ENCODE measurements around the gene ZNF283.

Gene ZNF283

DNA sequence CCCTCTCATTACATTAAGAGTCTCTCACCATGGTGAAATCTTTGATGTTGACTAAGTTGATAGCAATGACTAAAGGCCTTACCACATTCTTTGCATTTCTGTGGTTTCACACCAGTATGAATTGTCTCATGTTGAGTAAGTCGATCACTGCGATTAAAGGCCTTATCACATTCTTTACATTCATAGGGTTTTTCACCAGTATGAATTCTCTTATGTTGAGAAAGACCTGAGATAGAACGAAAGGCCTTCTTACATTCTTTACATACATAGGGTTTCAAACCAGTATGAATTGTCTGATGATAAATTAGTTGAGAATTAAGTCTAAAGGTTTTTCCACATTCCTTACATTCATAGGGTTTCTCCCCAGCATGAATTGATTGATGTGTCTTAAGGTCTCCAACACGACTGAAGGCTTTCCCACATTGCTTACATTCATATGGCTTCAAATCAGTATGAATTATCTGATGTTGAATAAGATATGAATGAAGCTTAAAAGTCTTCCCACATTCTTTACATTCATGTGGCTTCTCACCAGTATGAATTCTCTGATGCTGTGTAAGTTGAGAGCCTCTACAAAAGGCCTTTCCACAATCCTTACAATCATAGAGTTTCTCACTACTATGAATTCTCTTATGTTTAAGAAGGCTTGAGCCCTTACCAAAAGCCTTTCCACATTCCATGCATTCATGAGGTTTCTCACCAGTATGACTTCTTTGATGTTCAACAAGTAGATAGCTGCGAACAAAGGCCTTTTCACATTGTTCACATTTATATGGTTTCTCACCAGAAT lies 45.6 kb downstream of the ZNF283 start:
- no peak for DNase-seq

DNA sequence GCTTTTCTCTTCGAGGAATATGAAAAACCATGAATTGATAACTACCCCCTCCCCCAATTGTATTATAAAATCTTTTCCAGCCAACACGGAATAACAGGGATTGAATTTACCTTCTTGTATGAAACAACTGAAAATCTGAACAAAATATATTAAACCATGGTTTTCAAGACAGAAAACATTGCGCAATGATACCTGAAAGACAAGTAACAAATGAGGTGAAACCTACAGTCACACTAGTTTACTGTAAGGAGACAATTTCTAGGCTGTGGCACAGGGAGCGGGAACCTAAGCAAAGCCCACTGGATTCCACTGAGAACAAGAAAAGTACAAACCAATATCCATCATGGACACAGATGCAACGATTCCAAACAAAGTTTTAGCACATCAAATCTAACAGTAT lies 53.4 kb downstream of the ZNF283 start:
- DNase-seq = no peak

DNA sequence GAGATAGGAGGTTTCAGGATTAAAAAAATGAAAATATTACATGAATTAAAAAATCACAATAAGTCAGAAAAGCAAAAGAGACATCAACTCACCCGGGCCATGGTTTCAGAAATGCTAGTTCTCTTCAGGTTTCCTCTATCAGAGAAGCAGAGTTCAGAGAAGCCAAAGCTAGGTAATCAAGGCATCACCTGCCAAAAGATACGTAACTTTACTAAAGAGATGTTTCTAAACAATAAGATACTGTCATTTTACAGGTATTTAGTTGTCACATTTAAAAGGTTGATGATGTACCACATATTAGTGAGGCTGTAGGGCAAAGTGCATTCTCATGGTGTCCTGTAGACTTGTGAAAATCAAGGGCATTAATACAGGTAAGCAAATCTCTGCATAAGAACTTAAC lies 56.7 kb downstream of the ZNF283 start, which contains the start of gene ZNF404:
TSS of gene ZNF404 (minus strand) at position 101 of the 400 bp plus-strand sequence.
- DNase-seq = no peak

DNA sequence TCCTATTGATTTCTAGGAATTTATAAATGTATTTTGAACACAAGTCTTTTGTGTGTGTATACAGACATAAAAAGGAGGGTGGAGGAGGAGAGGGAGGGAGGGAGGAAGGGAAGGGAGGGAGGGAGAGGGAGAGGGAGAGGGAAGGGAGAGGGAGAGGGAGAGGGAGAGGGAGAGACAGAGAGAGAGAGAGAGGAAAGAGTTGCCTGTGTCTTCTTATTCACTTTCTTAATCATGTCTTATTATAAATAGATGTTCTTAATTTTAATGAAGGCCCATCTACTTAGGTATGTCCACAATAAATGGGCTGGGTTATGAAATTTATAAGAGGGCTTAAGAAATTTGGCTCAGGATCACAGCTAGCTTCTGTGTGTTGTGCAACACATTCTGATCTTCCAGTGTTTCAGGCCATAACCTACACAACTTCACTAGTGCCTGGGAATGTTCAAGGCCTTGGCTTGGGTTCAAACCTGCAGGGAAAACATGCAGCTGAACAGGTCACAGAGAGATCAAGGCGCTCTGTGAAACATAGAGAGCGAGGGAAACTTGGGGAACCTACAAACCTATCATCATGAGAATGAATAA lies 68.7 kb downstream of the ZNF283 start:
- no peak for DNase-seq
